DOHH2 (cell line): Measurements from ENCODE around the gene ACACB.

Experiments
- H3F3A ChIP-seq: fragments of 200-600 bp; sonication (generic), shearing (Covaris generic); 2 replicates; pipeline ENCODE4 v1.6.0; 2016; ENCODE audit warnings: antibody characterized with exemption, mild to moderate bottlenecking; ENCODE audit not compliant: control insufficient read depth, insufficient read depth
- H3K27ac ChIP-seq: fragments of 200-600 bp; sonication (generic); 2 replicates; pipeline ENCODE4 v1.5.1; 2014; ENCODE audit warnings: low read depth, mild to moderate bottlenecking, low read length, moderate library complexity
- H3K27me3 ChIP-seq: fragments of 200-600 bp; sonication (generic); 2 replicates; pipeline ENCODE4 v1.6.1; 2014; ENCODE audit warnings: mild to moderate bottlenecking, low read length, mixed read lengths; ENCODE audit not compliant: control insufficient read depth
- H3K36me3 ChIP-seq: fragments of 200-600 bp; sonication (generic); 2 replicates; pipeline ENCODE4 v1.6.1; 2014; ENCODE audit warnings: mild to moderate bottlenecking, low read length, moderate library complexity, mixed read lengths; ENCODE audit not compliant: control insufficient read depth
- H3K4me1 ChIP-seq: fragments of 200-600 bp; sonication (generic); 2 replicates; pipeline ENCODE4 v1.6.1; 2014; ENCODE audit warnings: mild to moderate bottlenecking, low read length, mixed read lengths; ENCODE audit not compliant: control insufficient read depth
- H3K4me2 ChIP-seq: fragments of 200-600 bp; sonication (generic); 2 replicates; pipeline ENCODE4 v1.6.0; 2014; ENCODE audit warnings: mild to moderate bottlenecking, low read length, moderate library complexity
- H3K4me3 ChIP-seq: fragments of 200-600 bp; sonication (generic); 2 replicates; pipeline ENCODE4 v1.5.1; 2014; ENCODE audit warnings: mild to moderate bottlenecking, low read length, mixed read lengths
- H3K79me2 ChIP-seq: fragments of 200-600 bp; sonication (generic); 2 replicates; pipeline ENCODE4 v1.6.1; 2014; ENCODE audit warnings: mild to moderate bottlenecking, low read length, mixed read lengths; ENCODE audit not compliant: control insufficient read depth
- H3K9me2 ChIP-seq: fragments of 200-600 bp; sonication (generic); replicated peaks from 2 replicates; pipeline ENCODE4 v1.6.1; 2014; ENCODE audit warnings: mild to moderate bottlenecking, low read length, mixed read lengths; ENCODE audit not compliant: control insufficient read depth
- H3K9me3 ChIP-seq: fragments of 200-600 bp; sonication (generic); 2 replicates; pipeline ENCODE4 v1.6.1; 2014; ENCODE audit warnings: antibody characterized with exemption, low read length, mixed read lengths; ENCODE audit not compliant: control insufficient read depth, insufficient read depth
- H4K20me1 ChIP-seq: fragments of 200-600 bp; sonication (generic); 2 replicates; pipeline ENCODE4 v1.6.0; 2014; ENCODE audit warnings: low read depth, mild to moderate bottlenecking, antibody characterized with exemption, low read length, moderate library complexity; ENCODE audit not compliant: control insufficient read depth, insufficient read depth
- CTCF ChIP-seq: fragments of 200-600 bp; sonication (generic); IDR thresholded peaks from one replicate; pipeline ENCODE4 v1.5.1; 2014; ENCODE audit warnings: antibody characterized with exemption, mild to moderate bottlenecking, low read depth, low read length; ENCODE audit not compliant: poor library complexity, severe bottlenecking
- EZH2phosphoT487 ChIP-seq: fragments of 200-600 bp; sonication (generic); IDR thresholded peaks from 2 replicates; pipeline ENCODE4 v1.6.1; 2017; ENCODE audit warnings: borderline replicate concordance, mild to moderate bottlenecking, antibody characterized with exemption, low read length, moderate library complexity, mixed read lengths

The ACACB gene

GRCh38 chr12:109191621-109192250, 75.3 kb downstream of the ACACB start:
- Histone ChIP-seq H3K27me3 (no peaks in the 10 kb centered on the region), H3F3A (no peaks in the 10 kb centered on the region), H3K9me2 (no peaks in the 10 kb centered on the region), H3K4me2 (no peak overlapping the region), H3K79me2 (no peaks in the 10 kb centered on the region), H3K9me3 (no peaks in the 10 kb centered on the region), H3K4me3 (no peak overlapping the region), H4K20me1 (no peaks in the 10 kb centered on the region), H3K4me1 (no peaks in the 10 kb centered on the region), H3K27ac (no peak overlapping the region), H3K36me3 (no peaks in the 10 kb centered on the region)
- TF ChIP-seq EZH2phosphoT487: no peak
- TF ChIP-seq CTCF: no peak

- H3K4me2 ChIP-seq: no peak overlapping the region
- H3K27me3 ChIP-seq: no peaks in the 10 kb centered on the region
Measured at GRCh38 chr12:109192358-109192757, 76.0 kb downstream of the ACACB start.

GRCh38 chr12:109193896-109194295, 77.5 kb downstream of the ACACB start:
- Histone ChIP-seq H3K36me3 (no peaks in the 10 kb centered on the region), H3K4me2 (no peak overlapping the region), H3K4me1 (no peaks in the 10 kb centered on the region), H4K20me1 (no peaks in the 10 kb centered on the region), H3K27me3 (no peaks in the 10 kb centered on the region), H3K27ac (no peak overlapping the region), H3F3A (no peaks in the 10 kb centered on the region), H3K9me3 (no peaks in the 10 kb centered on the region), H3K4me3 (no peak overlapping the region), H3K9me2 (no peaks in the 10 kb centered on the region), H3K79me2 (no peaks in the 10 kb centered on the region)
- no peak for TF ChIP-seq CTCF
- no peak for TF ChIP-seq EZH2phosphoT487

More at GRCh38 chr12:109192358-109192757, 76.0 kb downstream of the ACACB start:
- Histone ChIP-seq H3K36me3 (no peaks in the 10 kb centered on the region), H3K9me3 (no peaks in the 10 kb centered on the region), H3K4me1 (no peaks in the 10 kb centered on the region), H3K4me3 (no peak overlapping the region), H3K9me2 (no peaks in the 10 kb centered on the region), H3F3A (no peaks in the 10 kb centered on the region), H4K20me1 (no peaks in the 10 kb centered on the region), H3K27ac (no peak overlapping the region), H3K79me2 (no peaks in the 10 kb centered on the region)
- TF ChIP-seq CTCF (no peak), EZH2phosphoT487 (no peak)
